Colon (tissue), 2 donors: ENCODE measurements around the gene FAR2.
A peak's percentile ranks its signal among the peaks of the same experiment; 100 is the strongest.
"Not testable (repeated sequence)": the region's sequence is repeated elsewhere in the genome, so short reads cannot be mapped to it uniquely, and the experiment has no call there.

ENCODE experiments used
- FAIRE-seq: peaks from 2 replicates; lab custom pipeline; 2012; peaks lifted over from hg19 to GRCh38; lab: Jason Lieb, UNC
- donor health status: control.
- donor health status: control.

The FAR2 gene

GRCh38 chr12:29333178-29333577, 184.1 kb downstream of the FAR2 start:
- no peak for FAIRE-seq

- FAIRE-seq = no peak
Measured at GRCh38 chr12:29334937-29335336, 185.9 kb downstream of the FAR2 start.

DNA sequence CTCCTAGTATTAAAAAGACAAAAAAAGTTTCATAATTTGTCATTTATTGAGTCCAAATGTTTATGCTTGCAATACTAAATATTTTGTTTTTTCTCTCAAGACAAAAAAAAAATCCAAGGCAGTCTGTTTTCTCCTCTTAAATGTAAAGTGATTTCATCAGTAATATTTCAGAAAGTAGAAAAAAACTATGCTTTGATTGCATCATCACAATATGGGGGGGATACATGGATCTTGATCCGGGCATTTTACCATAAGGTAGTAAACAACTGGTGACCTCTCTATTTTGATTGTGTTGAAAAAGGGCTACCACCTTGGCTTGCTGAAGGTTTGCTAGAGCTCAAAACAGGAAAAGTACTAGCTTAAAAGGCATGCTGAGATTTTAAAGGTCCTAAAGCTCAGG, 188.2 kb downstream of the FAR2 start:
- FAIRE-seq = no peak

- no peak for FAIRE-seq
Measured at GRCh38 chr12:29343022-29343799, 194.1 kb downstream of the FAR2 start.

DNA sequence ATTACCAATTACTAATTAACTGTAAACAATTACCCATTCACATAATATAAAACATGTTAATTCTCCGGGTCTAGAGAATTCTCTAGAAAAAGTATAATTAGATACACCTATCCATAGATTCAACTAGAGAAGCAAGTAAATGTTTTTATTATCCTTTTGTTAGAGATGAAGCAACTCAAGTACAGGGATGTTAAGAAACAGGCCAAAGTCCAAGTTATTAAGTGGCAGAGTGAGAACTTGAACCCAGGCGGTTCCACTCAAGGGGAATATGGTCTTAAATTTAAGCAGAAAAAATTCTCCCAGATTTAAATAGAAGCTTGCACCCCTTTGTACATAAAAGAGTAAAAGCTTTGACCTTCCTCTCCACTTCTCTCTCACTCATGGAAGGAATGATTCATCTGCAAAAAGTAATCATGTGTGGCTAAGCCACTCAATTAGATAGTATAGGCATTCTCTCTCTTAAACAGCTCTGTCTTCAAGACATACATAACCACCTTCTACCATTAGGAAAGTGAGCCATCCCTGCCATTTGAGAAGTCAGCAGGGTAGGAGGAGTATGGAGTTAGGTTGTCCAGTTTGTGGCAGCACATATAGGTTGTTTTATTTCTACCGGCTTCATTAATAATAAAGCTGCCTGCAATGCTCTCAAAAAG, 197.8 kb downstream of the FAR2 start:
- FAIRE-seq = no peak

DNA sequence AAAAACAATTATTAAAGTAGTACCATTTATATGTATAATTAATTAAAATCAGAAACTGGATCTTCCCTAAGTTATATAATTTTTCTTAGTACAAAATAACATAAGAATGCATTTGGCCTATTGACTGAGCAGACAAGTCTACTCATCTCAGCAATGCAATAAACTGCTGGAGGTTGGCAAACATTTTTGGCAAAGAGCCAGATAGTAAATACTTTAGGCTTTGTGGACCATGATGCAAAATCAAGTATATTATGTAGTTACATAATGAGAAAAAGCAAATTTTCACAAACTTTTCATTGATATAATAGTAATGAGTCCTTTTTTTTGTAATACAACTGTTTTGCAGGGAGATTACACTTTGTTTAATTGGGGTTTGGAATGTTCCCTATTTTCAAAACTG, 201.0 kb downstream of the FAR2 start:
- no peak for FAIRE-seq

DNA sequence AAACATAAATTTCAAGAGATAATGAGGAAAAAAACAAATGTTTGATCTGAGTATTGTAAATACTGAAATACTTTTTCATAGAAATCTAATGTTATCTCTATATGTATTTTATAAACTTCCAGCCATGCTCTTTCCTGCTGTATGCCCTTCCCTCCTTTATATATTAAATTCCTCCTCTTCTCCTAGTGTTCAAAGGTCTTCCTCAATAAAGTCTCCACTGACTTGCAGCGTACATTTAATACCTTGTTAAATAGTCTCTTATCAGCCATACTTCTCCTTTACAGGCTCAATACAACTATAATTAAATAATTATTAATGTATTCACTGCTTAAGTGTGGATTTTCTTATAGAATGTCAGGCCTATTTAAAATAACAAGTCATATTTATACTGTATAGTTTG, 205.9 kb downstream of the FAR2 start:
- FAIRE-seq = no peak

DNA sequence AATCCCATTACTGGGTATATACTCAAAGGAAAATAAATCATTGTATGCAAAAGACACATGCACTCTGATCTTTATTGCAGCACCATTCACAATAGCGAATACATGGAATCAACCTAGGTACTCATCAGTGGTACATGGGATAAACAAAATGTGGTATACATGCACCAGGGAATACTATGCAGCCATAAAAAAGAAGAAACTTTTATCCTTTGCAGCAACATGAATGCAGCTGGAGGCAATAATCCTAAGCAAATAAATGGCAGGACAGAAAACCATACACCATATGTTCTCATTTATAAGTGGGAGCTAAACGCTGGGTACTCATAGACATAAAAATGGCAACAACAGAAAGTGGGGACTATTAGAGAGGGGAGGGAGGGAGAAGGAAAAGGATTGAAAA, 216.0 kb downstream of the FAR2 start:
- FAIRE-seq = no peak

DNA sequence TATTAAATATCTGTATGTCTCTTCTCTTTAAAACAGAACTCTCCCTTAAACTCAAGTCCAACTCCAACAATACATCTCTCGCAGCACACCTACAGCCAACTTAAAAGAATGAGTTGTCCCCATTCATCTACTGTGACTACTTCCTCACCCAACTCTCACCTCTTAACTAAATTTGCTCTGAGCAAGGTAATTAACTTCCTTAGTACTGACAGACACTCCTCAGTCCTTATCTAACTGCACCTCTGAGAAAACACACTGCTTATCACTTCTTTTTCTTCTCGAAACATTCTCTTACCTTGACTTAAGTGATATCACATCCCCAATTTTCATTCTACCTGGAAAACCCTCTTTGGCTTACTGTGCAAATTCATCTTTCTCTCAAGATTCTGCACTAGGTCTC, 224.9 kb downstream of the FAR2 start:
- FAIRE-seq = no peak

DNA sequence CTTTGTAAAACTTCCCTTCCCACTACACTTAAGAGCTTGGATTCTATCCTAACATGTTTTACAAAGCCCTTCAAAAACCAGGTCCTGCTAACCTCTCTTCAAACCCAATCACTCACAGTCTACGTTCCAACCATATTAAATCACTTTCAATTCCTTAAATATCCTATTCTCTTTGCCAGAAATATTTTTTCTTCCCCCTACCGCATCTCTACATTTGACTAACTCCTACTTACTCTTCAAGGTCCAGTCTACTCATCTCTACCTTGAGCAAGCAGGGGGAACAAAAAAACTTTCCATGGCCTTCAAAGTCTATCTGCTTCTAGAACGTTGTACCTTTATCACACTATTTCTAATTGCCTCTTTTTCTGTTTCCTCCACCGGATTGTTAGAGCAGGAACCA, 225.8 kb downstream of the FAR2 start:
- no peak for FAIRE-seq

DNA sequence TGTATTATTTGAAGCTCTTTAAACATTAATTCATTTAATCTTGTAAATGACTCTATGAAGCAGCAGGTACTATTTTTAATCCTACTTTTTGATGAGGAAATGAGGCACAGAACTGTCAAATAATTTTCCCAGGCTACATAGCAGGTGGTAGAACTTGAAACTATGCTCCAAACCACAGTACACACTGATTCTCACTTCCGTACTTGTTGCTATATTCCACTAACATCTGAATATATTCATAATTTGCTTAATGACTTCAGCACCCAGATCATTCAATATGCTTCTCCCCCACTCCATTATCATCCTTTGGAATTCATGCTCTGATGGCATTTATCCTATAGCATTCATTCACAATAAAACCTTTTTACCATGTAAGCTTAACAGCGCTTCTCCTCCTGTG, 227.0 kb downstream of the FAR2 start:
- no peak for FAIRE-seq

GRCh38 chr12:29380536-29381523, 231.8 kb downstream of the FAR2 start, which contains the start of gene ERGIC2:
TSS of gene ERGIC2 (minus strand) at chr12:29381172. CDS start at chr12:29371633, 9,539 bp downstream.
- FAIRE-seq = peak; percentile 88

- FAIRE-seq = no peak
Measured at GRCh38 chr12:29382251-29382650, 233.2 kb downstream of the FAR2 start.

GRCh38 chr12:29385194-29385593, 236.1 kb downstream of the FAR2 start:
- not testable (repeated sequence) for FAIRE-seq
